MM.1S (cell line): Measurements from ENCODE around the gene C5AR1.

Source experiments
- CTCF ChIP-seq: fragments of 300-600 bp; sonication (generic); IDR thresholded peaks from 2 replicates; pipeline ENCODE4 v1.5.1; 2016; ENCODE audit warnings: antibody characterized with exemption, low read length, mixed read lengths
- EZH2 ChIP-seq: fragments of 300-600 bp; sonication (generic); optimal IDR thresholded peaks from 2 replicates; pipeline ENCODE3; 2017; ENCODE audit warnings: low read depth, mild to moderate bottlenecking, antibody characterized with exemption, low read length, mixed read lengths

- TF ChIP-seq CTCF (no peak), EZH2 (no peak)
Measured at GRCh38 chr19:47264629-47265028, 45.0 kb upstream of the C5AR1 start.
